WTC11 (cell line): ENCODE measurements around the gene TRIM29. TPM values are rescaled to one million over a fixed set of nuclear protein-coding genes. Genes with fewer than 3 reads are reported as not detected.

Experiments used
- ATAC-seq: fragments of 200-7000 bp; cut with Tn5 transposase; 2 replicates; pipeline ENCODE4 v1.10.0; 2021; ENCODE audit warnings: mild to moderate bottlenecking, moderate library complexity
- CTCF ChIA-PET: fragments of 300-600 bp; sonication (Branson Sonifier 250); formaldehyde crosslinking; loops from one replicate; lab custom pipeline; 2021; ENCODE audit warnings: antibody characterized with exemption; lab: Charles Lee
- POLR2A ChIA-PET: fragments of 350-600 bp; sonication (Branson Sonifier 250); formaldehyde crosslinking; loops from one replicate; lab custom pipeline; 2021; ENCODE audit warnings: antibody characterized with exemption; lab: Charles Lee
- DNase-seq: peaks from one replicate; pipeline ENCODE4 v3.0.0; 2021; ENCODE audit warnings: low spot score
- H3K27ac Mint-ChIP-seq: 2 replicates; pipeline ENCODE4 v1.8.0; 2021; ENCODE audit warnings: mixed read lengths
- H3K27me3 Mint-ChIP-seq: 2 replicates; pipeline ENCODE4 v1.8.0; 2021; ENCODE audit warnings: low read depth, mild to moderate bottlenecking, moderate library complexity, mixed read lengths
- H3K36me3 Mint-ChIP-seq: 2 replicates; pipeline ENCODE4 v1.8.0; 2021; ENCODE audit warnings: mixed read lengths
- H3K4me1 Mint-ChIP-seq: 2 replicates; pipeline ENCODE4 v1.8.0; 2022; ENCODE audit warnings: mixed read lengths
- H3K4me3 Mint-ChIP-seq: 2 replicates; pipeline ENCODE4 v1.8.0; 2021; ENCODE audit warnings: mild to moderate bottlenecking, moderate library complexity, mixed read lengths
- H3K9me3 Mint-ChIP-seq: 2 replicates; pipeline ENCODE4 v1.8.0; 2021; ENCODE audit warnings: mixed read lengths
- ARID4B ChIP-seq: sonication (generic); formaldehyde crosslinking; IDR thresholded peaks from 2 replicates; pipeline ENCODE4 v1.8.0; 2023; ENCODE audit warnings: missing genetic modification reagents, mild to moderate bottlenecking, borderline replicate concordance
- ATF1 ChIP-seq: sonication (generic); formaldehyde crosslinking; IDR thresholded peaks from 2 replicates; pipeline ENCODE4 v1.8.1; 2023; ENCODE audit warnings: mild to moderate bottlenecking, moderate library complexity, missing genetic modification reagents
- ATF3 ChIP-seq: sonication (generic); formaldehyde crosslinking; conservative IDR thresholded peaks from 2 replicates; pipeline ENCODE4 v1.8.1; 2022; ENCODE audit warnings: mild to moderate bottlenecking, missing genetic modification reagents
- ATF6 ChIP-seq: sonication (generic); formaldehyde crosslinking; IDR thresholded peaks from 2 replicates; pipeline ENCODE4 v1.8.1; 2023; ENCODE audit warnings: mild to moderate bottlenecking, missing genetic modification reagents
- CREM ChIP-seq: sonication (generic); formaldehyde crosslinking; IDR thresholded peaks from 2 replicates; pipeline ENCODE4 v1.8.1; 2022; ENCODE audit warnings: mild to moderate bottlenecking, missing genetic modification reagents, moderate library complexity
- E2F4 ChIP-seq: sonication (generic); formaldehyde crosslinking; IDR thresholded peaks from 2 replicates; pipeline ENCODE4 v1.8.1; 2022; ENCODE audit warnings: low read depth, mild to moderate bottlenecking, moderate library complexity, missing genetic modification reagents, borderline replicate concordance
- ETV6 ChIP-seq: sonication (generic); formaldehyde crosslinking; IDR thresholded peaks from 2 replicates; pipeline ENCODE4 v1.8.1; 2022; ENCODE audit warnings: mild to moderate bottlenecking, missing genetic modification reagents
- FOXJ3 ChIP-seq: sonication (generic); formaldehyde crosslinking; IDR thresholded peaks from 2 replicates; pipeline ENCODE4 v1.9.0; 2021; ENCODE audit warnings: missing genetic modification reagents, mild to moderate bottlenecking, borderline replicate concordance
- JUN ChIP-seq: sonication (generic); formaldehyde crosslinking; IDR thresholded peaks from 2 replicates; pipeline ENCODE4 v1.8.0; 2023; ENCODE audit warnings: mild to moderate bottlenecking, missing genetic modification reagents
- NFATC4 ChIP-seq: fragments of 250-450 bp; sonication (Bioruptor Pico); IDR thresholded peaks from 2 replicates; pipeline ENCODE4 v1.9.0; 2021; ENCODE audit warnings: mild to moderate bottlenecking
- NFYB ChIP-seq: sonication (generic); formaldehyde crosslinking; conservative IDR thresholded peaks from 2 replicates; pipeline ENCODE4 v1.8.0; 2022; ENCODE audit warnings: low read depth, missing genetic modification reagents
- NR2C2 ChIP-seq: sonication (generic); formaldehyde crosslinking; IDR thresholded peaks from 2 replicates; pipeline ENCODE4 v1.8.0; 2022; ENCODE audit warnings: mild to moderate bottlenecking, missing genetic modification reagents
- PRRX2 ChIP-seq: fragments of 250-450 bp; sonication (Bioruptor Pico); IDR thresholded peaks from 2 replicates; pipeline ENCODE4 v1.8.0; 2021; ENCODE audit warnings: mild to moderate bottlenecking
- SMAD4 ChIP-seq: sonication (generic); formaldehyde crosslinking; IDR thresholded peaks from 2 replicates; pipeline ENCODE4 v1.8.0; 2022; ENCODE audit warnings: mild to moderate bottlenecking, missing genetic modification reagents
- ZNF121 ChIP-seq: sonication (generic); formaldehyde crosslinking; IDR thresholded peaks from 2 replicates; pipeline ENCODE4 v1.8.0; 2023; ENCODE audit warnings: missing genetic modification reagents
- ZNF219 ChIP-seq: sonication (generic); formaldehyde crosslinking; IDR thresholded peaks from 2 replicates; pipeline ENCODE4 v1.8.0; 2023; ENCODE audit warnings: missing genetic modification reagents, mild to moderate bottlenecking, borderline replicate concordance
- ZNF263 ChIP-seq: sonication (generic); formaldehyde crosslinking; IDR thresholded peaks from 2 replicates; pipeline ENCODE4 v1.8.1; 2022; ENCODE audit warnings: low read depth, mild to moderate bottlenecking, moderate library complexity, missing genetic modification reagents
- ZNF396 ChIP-seq: fragments of 250-450 bp; sonication (Bioruptor Pico); IDR thresholded peaks from 2 replicates; pipeline ENCODE4 v1.8.0; 2021; ENCODE audit warnings: mild to moderate bottlenecking, moderate library complexity, borderline replicate concordance
- total RNA-seq: library from RNA; stranded (reverse); gene quantifications from 3 replicates; pipeline ENCODE4 v1.2.3, GENCODE V29; 2021
- TF ChIP-seq, protein P1 (sequence below): sonication (generic); formaldehyde crosslinking; IDR thresholded peaks from 2 replicates; pipeline ENCODE4 v1.8.1; 2022; ENCODE audit warnings: missing genetic modification reagents, borderline replicate concordance
- TF ChIP-seq, protein P2 (sequence below): sonication (generic); formaldehyde crosslinking; IDR thresholded peaks from 2 replicates; pipeline ENCODE4 v1.8.1; 2022; ENCODE audit warnings: mild to moderate bottlenecking, moderate library complexity, missing genetic modification reagents

Gene TRIM29
- total RNA-seq, 1 experiment from 2014 or later, result 0.11 TPM

- TF ChIP-seq E2F4 (CRISPR knock-in tag), result no peak
- TF ChIP-seq NFYB (CRISPR knock-in tag), result no peak
- no peak for TF ChIP-seq FOXJ3 (CRISPR knock-in tag)
- TF ChIP-seq, all 79 proteins: peak for 0
Observed at GRCh38 chr11:120183701-120184141, 45.8 kb upstream of the TRIM29 start (continued).

GRCh38 chr11:120182790-120183491 lies 45.0 kb upstream of the TRIM29 start:
- POLR2A ChIA-PET, result no interaction called here
- peaks cover 30% of the 10 kb centered on the region for H3K4me1 Mint-ChIP-seq
- peaks cover 65% of the 10 kb centered on the region for H3K27me3 Mint-ChIP-seq
- peak; percentile 77 for DNase-seq
- H3K27ac Mint-ChIP-seq, result no peak overlapping the region
- peak; percentile 82 for ATAC-seq
- CTCF ChIA-PET, result interaction anchor here (0.7 to 5.7 kb wide), 5 partner anchors 8 to 54 kb away, joined by 3 to 109 read pairs (median 6); partner anchors contain the start of gene OAF
- no peak overlapping the region for H3K4me3 Mint-ChIP-seq
- TF ChIP-seq ZNF263 (CRISPR knock-in tag), result 0 out of 2 replicates have a peak, but pooled peaks have one; percentile 46
- TF ChIP-seq JUN (CRISPR knock-in tag), result no peak
- TF ChIP-seq ZNF219 (CRISPR knock-in tag), result no peak
- TF ChIP-seq NFATC4, result no peak
- no peak for TF ChIP-seq CREM (CRISPR knock-in tag)
- TF ChIP-seq, protein P1, sequence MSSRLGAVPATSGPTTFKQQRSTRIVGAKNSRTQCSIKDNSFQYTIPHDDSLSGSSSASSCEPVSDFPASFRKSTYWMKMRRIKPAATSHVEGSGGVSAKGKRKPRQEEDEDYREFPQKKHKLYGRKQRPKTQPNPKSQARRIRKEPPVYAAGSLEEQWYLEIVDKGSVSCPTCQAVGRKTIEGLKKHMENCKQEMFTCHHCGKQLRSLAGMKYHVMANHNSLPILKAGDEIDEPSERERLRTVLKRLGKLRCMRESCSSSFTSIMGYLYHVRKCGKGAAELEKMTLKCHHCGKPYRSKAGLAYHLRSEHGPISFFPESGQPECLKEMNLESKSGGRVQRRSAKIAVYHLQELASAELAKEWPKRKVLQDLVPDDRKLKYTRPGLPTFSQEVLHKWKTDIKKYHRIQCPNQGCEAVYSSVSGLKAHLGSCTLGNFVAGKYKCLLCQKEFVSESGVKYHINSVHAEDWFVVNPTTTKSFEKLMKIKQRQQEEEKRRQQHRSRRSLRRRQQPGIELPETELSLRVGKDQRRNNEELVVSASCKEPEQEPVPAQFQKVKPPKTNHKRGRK, result peak; percentile 61; the same call in 1 of the 2 replicates
- TF ChIP-seq ETV6 (CRISPR knock-in tag), result no peak
- no peak for TF ChIP-seq SMAD4 (CRISPR knock-in tag)
- H3K9me3 Mint-ChIP-seq, result no peaks in the 10 kb centered on the region
- H3K36me3 Mint-ChIP-seq, result no peaks in the 10 kb centered on the region

GRCh38 chr11:120182372-120182771 lies 44.5 kb upstream of the TRIM29 start:
- ATAC-seq, result no peak
- Mint-ChIP-seq H3K36me3 (no peaks in the 10 kb centered on the region), H3K4me3 (no peak overlapping the region), H3K9me3 (no peaks in the 10 kb centered on the region), H3K4me1 (peaks cover 24% of the 10 kb centered on the region), H3K27me3 (peaks cover 68% of the 10 kb centered on the region), H3K27ac (no peak overlapping the region)
- ChIA-PET CTCF (interaction anchor here (0.8 to 5.7 kb wide), 5 partner anchors 12 to 117 kb away, joined by 6 to 109 read pairs (median 28); partner anchors contain the start of gene OAF), POLR2A (no interaction called here)
- DNase-seq, result no peak
- TF ChIP-seq NR2C2 (no peak), ATF1 (no peak), ATF3 (CRISPR knock-in tag) (no peak), ATF6 (CRISPR knock-in tag) (no peak), ZNF396 (no peak), ZNF263 (CRISPR knock-in tag) (no peak), ZNF121 (CRISPR knock-in tag) (no peak), PRRX2 (CRISPR knock-in tag) (no peak), ARID4B (CRISPR knock-in tag) (no peak)
- TF ChIP-seq, protein P2, sequence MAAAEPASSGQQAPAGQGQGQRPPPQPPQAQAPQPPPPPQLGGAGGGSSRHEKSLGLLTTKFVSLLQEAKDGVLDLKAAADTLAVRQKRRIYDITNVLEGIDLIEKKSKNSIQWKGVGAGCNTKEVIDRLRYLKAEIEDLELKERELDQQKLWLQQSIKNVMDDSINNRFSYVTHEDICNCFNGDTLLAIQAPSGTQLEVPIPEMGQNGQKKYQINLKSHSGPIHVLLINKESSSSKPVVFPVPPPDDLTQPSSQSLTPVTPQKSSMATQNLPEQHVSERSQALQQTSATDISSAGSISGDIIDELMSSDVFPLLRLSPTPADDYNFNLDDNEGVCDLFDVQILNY, result no peak
- TF ChIP-seq, protein P1, result no peak
